Transverse colon (tissue), 4 donors: Measurements from ENCODE around the gene CASKIN2. TPM values are rescaled to one million over a fixed set of nuclear protein-coding genes. Genes with fewer than 3 reads are reported as not detected.

ENCODE experiments used
- DNase-seq: peaks from one replicate; pipeline ENCODE4 v3.0.0-alpha.2; 2019
- H3K27ac ChIP-seq, 4 donors: fragments of 200-600 bp; sonication (generic); 2 replicates each; pipeline ENCODE4 v1.5.1; 2016 to 2018; ENCODE audit warnings: inconsistent platforms in 4 of 4
- H3K27me3 ChIP-seq: fragments of 200-600 bp; sonication (generic); 2 replicates; pipeline ENCODE4 v1.5.1; 2017; ENCODE audit warnings: inconsistent platforms
- H3K36me3 ChIP-seq, 4 donors: fragments of 200-600 bp; sonication (generic); 2 replicates each; pipeline ENCODE4 v1.5.1; 2017 to 2019; ENCODE audit warnings: inconsistent platforms in 4 of 4
- H3K4me1 ChIP-seq, 4 donors: fragments of 200-600 bp; sonication (generic); 2 replicates each; pipeline ENCODE4 v1.5.1; 2017 to 2020; ENCODE audit warnings: inconsistent platforms in 4 of 4
- H3K4me3 ChIP-seq, 4 donors: fragments of 200-600 bp; sonication (generic); 1 replicate in 1 of 4; 2 replicates in 3 of 4; pipeline versions ENCODE4 v1.5.1 to v1.6.1; 2017 to 2019; ENCODE audit warnings: inconsistent platforms in 4 of 4
- H3K9me3 ChIP-seq, 2 donors: fragments of 200-600 bp; sonication (generic); 2 replicates each; pipeline ENCODE4 v1.5.1; 2017 to 2019; ENCODE audit warnings: inconsistent platforms in 2 of 2
- EP300 ChIP-seq: sonication (generic); formaldehyde crosslinking; IDR thresholded peaks from one replicate; pipeline ENCODE4 v1.6.1; 2017; ENCODE audit warnings: antibody characterized with exemption, low read depth
- POLR2A ChIP-seq: fragments of 450-650 bp; IDR thresholded peaks from one replicate; pipeline ENCODE4 v1.6.1; 2016; ENCODE audit warnings: antibody characterized with exemption, mild to moderate bottlenecking, moderate library complexity
- POLR2AphosphoS5 ChIP-seq, 3 donors: sonication (generic); formaldehyde crosslinking; IDR thresholded peaks; one replicate each; pipeline ENCODE4 v1.6.1; 2016; ENCODE audit warnings: antibody characterized with exemption in 3 of 3
- WGBS, 2 donors: methylation state at CpG; one replicate each; pipeline ENCODE4 v1.1.5; 2018; ENCODE audit warnings: low coverage in 1 of 2; 5-methylcytosine and 5-hydroxymethylcytosine counted together
- in situ Hi-C, 4 donors: fragments of 200-750 bp; cut with MboI; loops; one replicate each; pipeline versions ENCODE4 v1.15.0 to v1.15.1; 2017; ENCODE audit warnings: low sequenced_read_pairs in 3 of 4, low pct_ligation_motif_present in 1 of 4, low pct_unique_long_range_greater_than_20kb in 1 of 4
- intact Hi-C: fragments of 100-400 bp; cut with DNase I; formaldehyde crosslinking; loops from one replicate; pipeline ENCODE4 v1.15.1; 2023; ENCODE audit warnings: low total_unique reads
- total RNA-seq, 4 donors: library from RNA; depleted of rRNA; stranded (reverse); fragments of >200 nt; gene quantifications; one replicate each; pipeline ENCODE4 v1.1.0, GENCODE V29; 2016
- TF ChIP-seq, protein P1 (sequence below), 5 experiments: fragments of 200-600 bp in 3 of 5; fragments of 450-650 bp in 2 of 5; sonication (generic) in 3 of 5; IDR thresholded peaks; 1 replicate in 2 of 5; 2 replicates in 3 of 5; pipeline ENCODE4 v1.5.1; 2016 to 2017; ENCODE audit warnings: antibody characterized with exemption in 5 of 5, inconsistent platforms in 3 of 5, mild to moderate bottlenecking in 2 of 5, moderate library complexity in 1 of 5

CASKIN2 gene
- total RNA-seq, 4 donors from 2014 or later, result 16.5 to 128 (median 24.8) TPM

GRCh38 chr17:75536366-75536765, 21.0 kb upstream of the CASKIN2 start:
- in situ Hi-C loops, result no loop called here
- 80 to 81% methylated on average over 1 to 10 of the region's 10 CpGs for WGBS, 2 donors
- H3K27me3 ChIP-seq, result no peaks in the 10 kb centered on the region
- no peak for DNase-seq
- intact Hi-C loops, result no loop called here
- peaks cover 0 to 6% (median 3%) of the 10 kb centered on the region in 4 donors for H3K36me3 ChIP-seq
- H3K4me1 ChIP-seq, result peaks cover 23 to 73% (median 57%) of the 10 kb centered on the region in 4 donors
- no peak overlapping the region for H3K4me3 ChIP-seq
- no peaks in the 10 kb centered on the region for H3K9me3 ChIP-seq
- TF ChIP-seq POLR2A, result no peak
- TF ChIP-seq, protein P1, sequence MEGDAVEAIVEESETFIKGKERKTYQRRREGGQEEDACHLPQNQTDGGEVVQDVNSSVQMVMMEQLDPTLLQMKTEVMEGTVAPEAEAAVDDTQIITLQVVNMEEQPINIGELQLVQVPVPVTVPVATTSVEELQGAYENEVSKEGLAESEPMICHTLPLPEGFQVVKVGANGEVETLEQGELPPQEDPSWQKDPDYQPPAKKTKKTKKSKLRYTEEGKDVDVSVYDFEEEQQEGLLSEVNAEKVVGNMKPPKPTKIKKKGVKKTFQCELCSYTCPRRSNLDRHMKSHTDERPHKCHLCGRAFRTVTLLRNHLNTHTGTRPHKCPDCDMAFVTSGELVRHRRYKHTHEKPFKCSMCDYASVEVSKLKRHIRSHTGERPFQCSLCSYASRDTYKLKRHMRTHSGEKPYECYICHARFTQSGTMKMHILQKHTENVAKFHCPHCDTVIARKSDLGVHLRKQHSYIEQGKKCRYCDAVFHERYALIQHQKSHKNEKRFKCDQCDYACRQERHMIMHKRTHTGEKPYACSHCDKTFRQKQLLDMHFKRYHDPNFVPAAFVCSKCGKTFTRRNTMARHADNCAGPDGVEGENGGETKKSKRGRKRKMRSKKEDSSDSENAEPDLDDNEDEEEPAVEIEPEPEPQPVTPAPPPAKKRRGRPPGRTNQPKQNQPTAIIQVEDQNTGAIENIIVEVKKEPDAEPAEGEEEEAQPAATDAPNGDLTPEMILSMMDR (IDR thresholded peaks at IDR 0.05), result no peak
- TF ChIP-seq EP300, result no peak
- no peak for TF ChIP-seq POLR2AphosphoS5 (IDR thresholded peaks at IDR 0.05)
- H3K27ac ChIP-seq, result peak overlapping the region in 3 of 4 donors; percentile 74 to 87 (median 77)

- no peak for DNase-seq
- WGBS, 2 donors, result 82 to 90% methylated on average over 2 to 8 of the region's 8 CpGs
- Histone ChIP-seq H3K36me3 (peaks cover 0 to 6% (median 3%) of the 10 kb centered on the region in 4 donors), H3K4me1 (peaks cover 18 to 73% (median 57%) of the 10 kb centered on the region in 4 donors), H3K9me3 (no peaks in the 10 kb centered on the region), H3K27me3 (no peaks in the 10 kb centered on the region), H3K27ac (peak overlapping the region; percentile 74 to 87 (median 76)), H3K4me3 (no peak overlapping the region)
- TF ChIP-seq POLR2AphosphoS5 (IDR thresholded peaks at IDR 0.05), result no peak
- TF ChIP-seq POLR2A, result no peak
- TF ChIP-seq EP300, result no peak
- TF ChIP-seq, protein P1 (IDR thresholded peaks at IDR 0.05), result no peak
- in situ Hi-C loops (no loop called here), intact Hi-C loops (no loop called here)
Observed at GRCh38 chr17:75535871-75536270, 20.5 kb upstream of the CASKIN2 start.

GRCh38 chr17:75535119-75535537, 19.8 kb upstream of the CASKIN2 start:
- Histone ChIP-seq H3K4me1 (peaks cover 17 to 73% (median 57%) of the 10 kb centered on the region in 4 donors), H3K27me3 (no peaks in the 10 kb centered on the region), H3K4me3 (no peak overlapping the region), H3K27ac (peak overlapping the region; percentile 74 to 87 (median 76)), H3K9me3 (no peaks in the 10 kb centered on the region), H3K36me3 (peaks cover 0 to 6% (median 3%) of the 10 kb centered on the region in 4 donors)
- intact Hi-C loops, result no loop called here
- in situ Hi-C loops, result no loop called here
- peak; percentile 82 for DNase-seq
- WGBS, 2 donors, result 25% methylated on average over 15 of the region's 15 CpGs; no CpG with 5 or more reads in 1 of the 2 donors
- TF ChIP-seq EP300 (no peak), POLR2A (peak; percentile 8), POLR2AphosphoS5 (IDR thresholded peaks at IDR 0.05) (peak in 2 of 3 donors; percentile 13 to 28)
- TF ChIP-seq, protein P1 (IDR thresholded peaks at IDR 0.05), result no peak

DNA sequence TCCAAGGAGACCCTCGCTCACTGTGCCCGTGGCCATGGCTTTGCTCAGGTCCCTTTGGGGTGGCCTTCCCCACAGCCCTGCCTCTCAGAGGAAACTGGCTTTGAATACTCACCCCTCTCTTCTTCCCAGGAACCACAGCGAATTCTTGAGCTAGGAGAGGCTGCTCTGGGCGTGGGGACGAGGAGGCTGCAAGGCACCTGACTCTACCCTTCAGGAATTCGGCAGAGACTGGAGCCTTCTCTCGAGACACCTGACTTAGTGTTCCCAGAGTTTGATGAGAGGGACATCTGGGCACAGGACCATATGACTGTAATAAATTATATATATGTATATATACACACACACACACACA, 16.4 kb upstream of the CASKIN2 start:
- TF ChIP-seq POLR2AphosphoS5 (IDR thresholded peaks at IDR 0.05) (no peak), EP300 (no peak), POLR2A (no peak)
- TF ChIP-seq, protein P1 (IDR thresholded peaks at IDR 0.05), result no peak
- Histone ChIP-seq H3K9me3 (no peaks in the 10 kb centered on the region), H3K27me3 (no peaks in the 10 kb centered on the region), H3K4me1 (peaks cover 17 to 74% (median 55%) of the 10 kb centered on the region in 4 donors), H3K4me3 (no peak overlapping the region), H3K27ac (peak overlapping the region; percentile 77 to 87 (median 82)), H3K36me3 (peaks cover 0 to 6% (median 3%) of the 10 kb centered on the region in 4 donors)
- WGBS, 2 donors, result 54% methylated on average over 7 of the region's 7 CpGs; no CpG with 5 or more reads in 1 of the 2 donors
- no peak for DNase-seq
- in situ Hi-C loops, result no loop called here
- intact Hi-C loops, result no loop called here
